H1 (cell line): ENCODE data around the gene MMP24OS. TPM values are rescaled to one million over a fixed set of nuclear protein-coding genes. Genes with fewer than 3 reads are reported as not detected.

Source experiments
- ATF3 ChIP-seq: IDR thresholded peaks from 2 replicates; pipeline ENCODE4 v1.6.1; 2011; ENCODE audit warnings: low read depth, mild to moderate bottlenecking, low read length; ENCODE audit not compliant: insufficient read depth
- CHD7 ChIP-seq: fragments of 300-600 bp; sonication (generic); IDR thresholded peaks from 2 replicates; pipeline ENCODE4 v1.7.1; 2012; ENCODE audit warnings: low read length, moderate library complexity, mild to moderate bottlenecking, inconsistent platforms; ENCODE audit not compliant: insufficient replicate concordance
- GABPA ChIP-seq: IDR thresholded peaks from 2 replicates; pipeline ENCODE4 v1.6.1; 2011; ENCODE audit warnings: mild to moderate bottlenecking, low read length, moderate library complexity, borderline replicate concordance; ENCODE audit not compliant: insufficient read depth
- KDM5A ChIP-seq: fragments of 200-600 bp; IDR thresholded peaks from 2 replicates; pipeline ENCODE4 v1.7.1; 2012; ENCODE audit warnings: mild to moderate bottlenecking, low read length, inconsistent platforms, mixed read lengths
- MAFK ChIP-seq: IDR thresholded peaks from 2 replicates; pipeline ENCODE4 v1.6.1; 2012; ENCODE audit warnings: low read depth, mild to moderate bottlenecking, improper control_type of control experiment, low read length
- RBBP5 ChIP-seq: IDR thresholded peaks from 2 replicates; pipeline ENCODE4 v1.7.1; 2012; ENCODE audit warnings: low read depth, mild to moderate bottlenecking, inconsistent platforms, low read length, moderate library complexity, borderline replicate concordance
- RNF2 ChIP-seq: fragments of 200-900, 300-1000 bp; sonication (generic); IDR thresholded peaks from 2 replicates; pipeline ENCODE4 v1.7.1; 2016; ENCODE audit warnings: borderline replicate concordance, low read depth, mild to moderate bottlenecking, antibody characterized with exemption, low read length; ENCODE audit not compliant: poor library complexity, severe bottlenecking; ENCODE audit errors: missing control alignments
- RXRA ChIP-seq: IDR thresholded peaks from 2 replicates; pipeline ENCODE4 v1.6.1; 2011; ENCODE audit warnings: low read depth, mild to moderate bottlenecking, low read length, moderate library complexity; ENCODE audit not compliant: insufficient read depth
- polyA plus RNA-seq, 7 experiments: library from polyadenylated mRNA; depleted of rRNA in 3 of 7; stranded (reverse) in 5 of 7; unstranded in 2 of 7; fragments of >200 nt in 5 of 7; fragments of 200-250 nt in 2 of 7; gene quantifications; 1 replicate in 5 of 7; 2 replicates in 1 of 7; 4 replicates in 1 of 7; pipeline versions ENCODE4 v1.2.1 to v1.2.3, GENCODE V29; 2011 to 2013; ENCODE audit warnings: missing spikeins in 2 of 7, mixed read lengths in 2 of 7
- total RNA-seq: library from RNA; stranded (reverse); fragmentation: NEBNext Ultra II Directional; extraction: Animal tissue kit (Norgen Biotek cat#: 25700); gene quantifications from 2 replicates; pipeline ENCODE4 v1.2.1, GENCODE V29; 2021

MMP24OS gene
- total and polyA plus RNA-seq, 2 of the 8 experiments (the other 6 are each of a cell fraction or from before 2014, with no cell fraction given): 19.0 to 21.3 TPM

DNA sequence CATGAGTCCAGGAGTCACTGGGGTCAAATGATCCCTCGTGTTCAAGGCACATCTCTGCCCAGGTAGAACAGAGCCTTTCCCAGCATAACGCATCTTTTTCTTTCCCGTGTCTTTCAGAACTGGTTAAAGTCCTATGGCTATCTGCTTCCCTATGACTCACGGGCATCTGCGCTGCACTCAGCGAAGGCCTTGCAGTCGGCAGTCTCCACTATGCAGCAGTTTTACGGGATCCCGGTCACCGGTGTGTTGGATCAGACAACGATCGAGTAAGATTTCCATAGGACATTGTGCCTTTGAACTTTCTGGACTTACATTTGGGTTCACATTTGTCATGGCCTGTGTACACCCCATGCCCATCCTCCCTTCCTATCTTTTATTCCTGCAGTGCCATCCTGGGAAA lies 31.2 kb downstream of the MMP24OS start (continued):
- TF ChIP-seq CHD7: no peak
- TF ChIP-seq RBBP5: no peak
- TF ChIP-seq RNF2: no peak
- no peak for TF ChIP-seq KDM5A
- TF ChIP-seq RXRA: no peak
- TF ChIP-seq MAFK: no peak
- TF ChIP-seq ATF3: no peak
- no peak for TF ChIP-seq GABPA
